HG03280 (cell line): ENCODE measurements around the gene PPP4C.
"Not testable (repeated sequence)": the region's sequence is repeated elsewhere in the genome, so short reads cannot be mapped to it uniquely, and the experiment has no call there.

ENCODE experiments used
- ATAC-seq: cut with Tn5 transposase; IDR thresholded peaks from one replicate; pipeline ENCODE4 v1.9.1; 2021; ENCODE audit warnings: mild to moderate bottlenecking, moderate library complexity; ENCODE audit not compliant: unreplicated experiment

Gene PPP4C

DNA sequence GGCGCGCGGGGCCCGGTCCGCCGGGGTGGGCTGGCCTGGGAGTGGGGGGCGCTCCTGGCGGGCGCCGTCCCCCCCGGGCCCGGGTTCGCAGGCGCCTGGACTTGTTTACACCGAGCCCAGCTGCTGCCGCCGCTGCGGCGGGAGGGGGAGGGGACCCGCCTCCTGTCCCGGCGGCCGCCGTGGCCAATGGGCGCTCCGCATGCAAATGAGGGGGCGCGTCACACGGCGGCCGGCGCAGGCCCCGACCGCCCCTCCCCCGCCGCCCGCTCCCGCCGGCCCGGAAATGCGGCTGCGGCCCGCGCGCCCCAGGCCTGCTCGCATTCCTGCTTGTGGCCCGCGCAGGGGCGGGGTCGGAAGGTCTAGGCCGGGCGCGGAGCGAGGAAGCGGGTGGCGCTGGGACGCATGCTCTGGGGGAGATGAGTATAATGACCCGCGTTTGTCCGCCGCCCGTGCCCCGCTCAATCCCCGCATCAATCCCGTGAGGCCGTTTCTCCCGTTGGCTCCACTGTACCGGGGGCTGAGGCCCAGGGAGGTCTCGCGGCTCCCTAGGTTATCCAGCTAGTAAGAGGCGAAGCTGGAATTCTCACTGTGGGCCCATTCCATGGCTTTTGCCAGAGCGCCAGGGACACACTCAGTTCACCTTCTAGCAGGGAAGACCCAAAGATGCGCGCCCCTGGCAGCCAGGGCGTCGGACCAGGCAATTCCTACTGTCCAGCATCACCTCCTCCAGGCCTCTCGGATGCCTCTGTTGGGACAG is 20.5 kb downstream of the PPP4C start, which contains the start of gene YPEL3:
Gene YPEL3, minus strand, starts transcription at position 109 of the 757 bp plus-strand sequence. CDS start 731 bp downstream, outside the sequence.
- peak; percentile 50 for ATAC-seq

DNA sequence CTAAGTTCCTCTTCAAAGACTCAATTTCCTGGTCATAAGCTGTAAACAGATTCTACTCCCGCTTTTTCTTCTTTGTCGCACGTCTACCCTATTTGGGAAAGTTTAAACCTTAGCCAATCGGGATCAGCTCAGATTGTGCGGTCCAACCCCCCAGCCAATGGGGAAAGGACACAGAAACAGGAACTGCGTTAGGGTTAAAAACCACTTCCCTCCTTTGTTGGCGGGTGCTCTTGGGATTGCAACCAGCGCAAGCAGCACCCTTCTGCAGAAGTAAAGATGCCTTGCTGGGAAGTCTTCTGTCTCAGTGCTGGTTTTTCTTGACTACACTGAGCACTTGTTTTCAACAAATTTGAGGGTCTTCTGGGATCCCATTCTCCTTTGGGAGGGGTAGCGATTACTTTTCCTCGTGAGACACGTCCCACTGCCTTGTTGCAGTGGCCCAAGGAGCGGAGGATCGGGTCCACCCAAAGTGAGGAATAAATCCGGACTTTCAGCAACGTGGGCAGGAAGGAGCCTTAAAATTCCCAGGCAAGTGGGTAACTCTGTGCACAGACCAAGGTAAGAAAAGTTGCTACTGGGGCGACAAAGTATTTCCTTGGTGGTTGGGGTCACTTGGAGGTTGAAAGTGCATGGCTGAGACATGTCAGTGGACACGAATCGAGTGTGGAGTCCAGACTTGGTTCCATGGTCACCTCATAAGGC is 21.2 kb downstream of the PPP4C start:
- ATAC-seq = no peak

DNA sequence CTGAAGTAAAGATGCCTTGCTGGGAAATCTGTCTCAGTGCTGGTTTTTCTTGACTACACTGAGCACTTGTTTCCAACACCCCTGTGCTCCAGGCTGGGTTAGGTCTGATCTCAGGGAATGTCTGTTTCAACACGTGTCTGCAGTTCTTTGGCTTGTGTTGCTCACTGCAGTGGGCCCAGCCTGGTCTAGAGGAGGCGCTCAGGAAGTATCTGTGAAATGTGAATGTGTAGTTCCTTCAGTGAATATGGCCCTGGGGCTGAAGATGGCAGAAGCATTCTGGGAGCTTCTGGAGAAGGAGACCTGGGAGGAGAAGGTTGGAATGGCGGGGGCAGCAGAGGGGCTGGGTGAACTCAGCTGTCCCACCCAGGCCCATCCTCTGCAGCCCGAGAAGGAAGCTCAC is 28.3 kb downstream of the PPP4C start:
- no peak for ATAC-seq

DNA sequence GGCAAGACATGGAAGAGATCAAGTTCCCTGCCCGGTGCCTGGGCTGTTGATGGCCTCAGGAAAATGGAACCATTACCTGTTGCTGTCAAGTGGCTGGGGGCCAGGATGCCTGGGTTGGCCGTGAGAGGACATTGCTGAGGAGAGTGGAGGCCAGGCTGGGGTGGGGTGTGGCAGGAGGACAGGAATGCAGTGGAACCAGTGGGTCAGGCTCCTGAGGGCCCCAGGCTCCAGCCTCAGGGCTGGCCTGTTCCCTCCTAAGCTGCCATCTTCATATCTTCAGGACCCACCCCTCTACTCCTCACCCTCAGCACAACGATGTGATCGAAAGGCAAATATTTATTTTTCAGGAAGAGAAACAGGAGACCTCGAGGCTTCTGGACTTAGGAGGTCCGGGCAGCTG is 28.7 kb downstream of the PPP4C start:
- no peak for ATAC-seq

DNA sequence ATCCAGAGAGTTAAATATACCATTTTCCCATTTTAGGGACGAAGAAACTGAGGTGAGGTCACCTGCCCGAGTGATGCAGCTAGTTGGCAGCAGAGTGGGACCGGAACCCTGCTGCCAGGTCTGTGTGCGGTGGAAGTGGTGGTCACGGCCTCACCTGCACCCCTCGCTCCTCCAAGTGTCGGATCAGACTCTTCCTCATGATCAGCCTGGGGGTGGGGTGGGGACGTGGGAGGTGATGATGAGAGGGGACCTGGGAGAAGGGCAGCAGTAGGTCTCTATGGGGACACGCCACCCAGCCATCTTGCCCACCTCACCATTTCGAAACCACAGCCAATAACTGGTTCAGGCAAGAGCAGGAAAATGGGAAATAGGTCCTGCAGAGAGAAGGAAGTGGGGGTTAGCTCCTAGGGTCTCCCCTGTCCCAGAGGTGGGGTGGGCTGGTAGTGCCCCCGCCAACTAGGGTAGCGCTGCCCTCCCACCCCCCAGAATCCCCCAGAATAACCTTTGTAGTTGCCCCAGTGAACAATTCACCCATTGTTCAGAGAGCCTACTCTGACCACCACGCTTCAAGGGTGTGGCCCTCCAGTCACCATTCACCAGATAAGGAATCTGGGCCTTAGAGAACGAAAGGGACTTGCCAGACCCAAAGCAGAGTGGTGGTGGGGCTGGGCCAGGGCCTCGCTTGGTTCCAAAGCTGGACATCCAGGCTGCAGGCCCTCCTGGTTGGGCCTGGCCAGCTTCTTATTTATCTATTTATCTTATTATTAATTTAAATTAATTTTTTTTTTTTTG is 32.5 kb downstream of the PPP4C start:
- no peak for ATAC-seq

DNA sequence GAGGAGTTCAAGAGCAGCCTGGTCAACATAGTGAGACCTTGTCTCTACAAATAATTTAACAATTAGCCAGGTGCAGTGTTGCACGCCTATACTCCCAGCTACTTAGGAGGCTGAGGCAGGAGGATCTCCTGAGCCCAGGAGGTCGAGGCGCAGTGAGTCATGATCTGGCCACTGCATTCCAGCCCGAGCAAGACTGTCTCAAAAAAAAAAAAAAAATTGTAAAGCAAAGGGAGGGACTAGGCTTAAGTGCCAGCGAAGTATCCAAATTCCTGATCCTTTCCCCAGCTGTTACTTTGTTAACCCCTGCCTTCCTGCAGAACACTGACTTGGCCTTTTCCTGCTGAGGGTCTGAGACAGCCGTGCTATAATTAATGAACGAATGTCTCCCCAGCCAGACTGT is 34.9 kb downstream of the PPP4C start:
- no peak for ATAC-seq

DNA sequence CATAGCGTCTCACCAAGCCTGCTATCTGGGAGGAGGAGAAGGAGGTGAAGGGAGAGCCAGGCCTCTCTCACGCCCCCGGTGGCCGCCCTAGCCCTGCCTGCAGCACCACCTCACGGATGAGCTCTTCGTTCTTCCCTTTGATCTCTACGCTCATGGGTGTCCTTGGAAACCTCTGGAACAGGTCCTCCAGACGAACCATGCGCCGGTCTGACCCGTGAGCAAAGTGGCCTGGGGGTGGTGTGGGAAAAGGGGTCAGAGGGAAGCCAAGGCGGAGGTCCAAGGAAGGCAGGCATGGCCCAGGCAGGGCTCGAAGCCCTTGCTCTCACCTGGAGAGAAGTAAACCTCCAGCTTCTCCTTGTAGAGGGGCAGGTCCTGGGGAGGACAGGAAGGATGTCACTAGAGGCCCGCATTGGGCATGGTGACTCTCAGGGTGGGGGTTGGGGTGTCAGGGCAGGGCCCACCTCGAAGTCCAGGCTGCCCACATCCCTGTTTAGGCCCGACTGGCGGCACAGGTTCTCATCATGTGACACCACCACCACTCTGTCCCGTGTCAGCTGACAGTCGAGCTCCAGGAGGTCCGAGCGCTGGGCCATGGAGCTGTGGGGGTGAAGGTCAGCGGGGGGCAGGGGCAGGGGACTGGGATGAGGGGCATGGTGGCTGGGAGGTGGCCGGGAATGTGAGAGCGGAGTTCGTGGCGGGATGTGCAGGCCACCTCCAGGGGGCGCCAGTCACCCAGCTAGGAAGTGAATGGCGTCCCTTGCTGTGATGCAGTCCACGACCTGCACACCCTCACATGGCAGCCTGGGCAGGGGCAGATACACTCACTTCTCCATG is 36.6 kb downstream of the PPP4C start:
- ATAC-seq = no peak

DNA sequence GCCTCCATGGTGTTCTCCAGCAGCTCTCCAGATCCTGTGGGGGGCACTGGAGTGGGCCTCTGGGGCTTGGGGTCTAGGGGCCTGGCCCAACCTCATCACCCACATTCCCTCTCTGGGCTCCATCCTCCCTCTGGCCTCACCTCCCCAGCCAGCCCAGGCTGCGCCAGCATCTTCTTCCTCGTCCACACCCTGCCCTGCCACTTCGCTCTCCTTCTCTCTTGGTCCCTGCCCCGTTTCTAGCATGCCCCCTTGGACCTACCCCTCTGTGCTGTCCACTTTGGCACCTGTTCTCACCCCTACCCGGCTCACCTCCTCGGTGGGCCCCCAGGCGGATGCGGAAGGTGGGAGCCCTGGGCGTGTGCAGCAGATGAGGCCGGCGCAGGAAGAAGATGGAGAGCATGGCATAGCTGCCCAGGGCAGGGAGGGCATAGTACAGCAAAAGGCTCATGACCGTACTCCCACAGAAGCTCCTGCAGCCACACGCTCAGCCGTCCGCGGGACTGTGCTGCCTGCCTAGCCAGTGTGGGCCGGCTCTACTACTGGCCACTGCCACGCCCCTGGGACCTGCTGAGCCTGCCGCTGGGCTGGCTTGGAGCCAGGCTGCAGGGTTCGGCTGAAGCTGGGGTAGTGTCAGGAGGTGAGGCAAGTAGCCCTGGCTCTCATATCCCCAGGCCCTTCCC is 37.4 kb downstream of the PPP4C start, which contains the start of gene GDPD3:
Gene GDPD3, minus strand, starts transcription at position 507 of the 680 bp plus-strand sequence. Its CDS starts 59 bp downstream, at position 448.
- no peak for ATAC-seq

DNA sequence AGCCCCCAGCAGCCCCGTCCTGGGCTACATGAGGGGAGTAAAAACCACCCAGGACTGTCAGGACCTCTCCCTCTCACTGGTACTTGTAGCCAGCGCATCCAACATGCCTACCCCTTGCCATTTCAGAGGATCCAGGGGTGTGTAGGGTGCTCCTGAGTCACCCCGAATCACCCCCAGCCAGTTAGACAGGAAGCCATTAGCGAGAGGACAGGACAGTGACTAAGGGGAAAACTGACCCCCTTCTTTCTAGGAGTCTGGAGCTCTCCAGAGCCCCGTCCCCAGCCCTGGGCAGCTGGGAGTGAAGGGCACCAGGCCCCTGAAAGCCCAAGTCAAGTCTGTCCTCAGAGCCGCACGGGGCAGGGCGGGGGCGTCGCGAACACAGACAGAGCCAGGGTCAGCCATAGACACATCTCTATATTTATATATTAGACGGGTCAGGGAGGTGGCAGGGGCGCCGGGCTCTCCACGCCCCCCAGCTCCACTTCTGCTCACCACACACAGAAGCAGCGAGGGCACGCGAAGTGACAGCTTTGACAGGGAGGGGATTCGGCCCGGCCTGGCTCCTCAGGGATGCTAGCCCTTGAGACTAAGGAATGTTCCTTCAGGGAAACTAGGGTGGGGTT is 38.0 kb downstream of the PPP4C start:
- no peak for ATAC-seq

DNA sequence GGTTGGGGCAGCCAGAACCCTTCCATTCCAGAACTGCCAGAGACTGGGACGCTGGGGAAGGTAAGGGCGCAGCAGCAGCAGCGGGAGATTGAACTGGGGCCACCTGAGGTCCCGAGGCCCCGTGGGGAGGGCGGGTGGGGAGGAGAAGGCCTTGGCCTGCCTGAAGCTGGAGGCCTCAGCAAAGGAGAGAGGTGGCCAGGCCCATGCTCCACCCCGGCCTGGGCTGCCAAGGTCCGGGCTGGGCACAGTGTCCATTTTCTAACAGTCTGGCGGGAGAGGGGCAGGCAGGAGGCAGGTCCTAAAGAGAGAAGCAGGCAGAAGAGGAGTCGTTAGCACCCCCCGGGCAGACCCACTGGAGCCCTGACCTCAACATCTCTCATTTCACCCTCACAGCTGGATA is 38.6 kb downstream of the PPP4C start:
- no peak for ATAC-seq

DNA sequence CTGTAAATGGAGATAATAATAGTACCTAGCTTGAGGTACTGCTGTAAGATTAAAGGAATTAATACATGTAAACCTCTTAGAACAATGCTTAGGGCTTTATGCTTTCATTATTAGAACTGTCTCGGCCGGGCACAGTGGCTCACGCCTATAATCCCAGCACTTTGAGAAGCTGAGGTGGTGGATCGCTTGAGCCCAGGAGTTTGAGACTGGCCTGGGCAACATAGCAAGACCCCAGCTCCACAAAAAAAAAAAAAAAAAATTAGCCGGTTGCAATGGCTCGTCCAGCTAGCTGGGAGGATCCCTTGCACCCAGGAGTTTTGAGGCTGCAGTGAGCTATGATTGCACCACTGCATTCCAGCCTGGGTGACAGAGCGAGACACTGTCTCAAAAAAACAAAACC is 39.0 kb downstream of the PPP4C start:
- ATAC-seq = not testable (repeated sequence)

DNA sequence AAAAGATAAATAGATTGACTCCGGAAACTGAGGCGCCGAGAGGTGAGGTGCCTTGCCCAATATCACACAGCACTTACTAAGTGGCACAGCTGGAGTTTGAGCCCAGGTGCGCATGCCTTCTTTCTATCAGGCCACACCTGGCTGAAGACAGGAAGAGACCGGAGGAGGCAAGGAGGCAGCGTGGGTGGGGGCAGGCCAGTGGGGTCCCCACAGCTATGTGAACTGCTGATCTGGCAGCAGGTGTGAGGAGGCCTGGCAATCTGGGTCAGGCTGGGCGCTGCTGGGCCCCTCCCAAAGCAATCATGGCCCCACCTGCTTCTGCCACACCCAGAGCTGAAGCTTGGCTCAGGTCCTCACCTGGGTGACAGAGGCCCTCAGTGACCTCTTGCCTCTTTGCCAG is 39.4 kb downstream of the PPP4C start:
- no peak for ATAC-seq

DNA sequence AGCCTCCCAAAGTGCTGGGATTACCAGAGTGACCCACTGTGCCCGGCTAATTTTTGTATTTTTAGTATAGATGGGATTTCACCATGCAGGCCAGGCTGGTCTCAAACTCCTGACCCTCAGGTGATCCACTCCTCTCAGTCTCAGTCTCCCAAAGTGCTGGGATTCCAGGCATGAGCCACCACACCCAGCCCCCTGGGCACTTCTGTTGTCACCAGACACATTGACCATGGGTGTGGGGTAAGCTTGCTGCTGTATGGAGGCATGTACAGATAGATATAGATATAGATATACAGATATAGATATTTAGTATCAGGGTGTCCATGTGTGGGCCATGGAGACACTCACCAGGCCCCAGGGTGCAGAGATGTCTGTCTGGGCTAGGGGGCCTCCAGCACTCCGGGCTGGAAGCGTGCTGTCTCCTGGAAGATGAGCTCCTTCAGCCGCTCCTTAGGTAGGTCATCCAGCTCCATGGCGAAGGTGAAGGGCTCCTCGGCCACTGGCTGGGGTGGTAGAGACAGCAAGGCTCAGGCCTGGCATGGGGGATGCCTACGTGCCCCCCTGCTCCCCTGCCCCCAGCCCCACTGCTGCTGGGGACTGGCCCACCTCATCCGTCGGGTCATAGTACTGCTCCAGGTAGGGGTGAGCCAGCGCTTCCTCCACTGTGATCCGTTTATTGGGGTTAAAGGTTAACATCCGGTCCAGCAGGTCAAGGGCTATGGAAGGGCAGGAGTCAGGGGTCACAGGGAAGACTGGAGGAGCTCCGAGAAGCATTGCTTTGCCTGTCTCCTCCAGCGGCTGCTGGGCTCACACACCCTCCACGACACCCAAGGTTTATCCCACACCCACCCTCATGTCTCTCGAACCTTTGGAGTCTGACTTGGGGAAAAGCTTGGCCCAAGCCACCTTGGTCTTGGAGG is 40.8 kb downstream of the PPP4C start:
- ATAC-seq = no peak

DNA sequence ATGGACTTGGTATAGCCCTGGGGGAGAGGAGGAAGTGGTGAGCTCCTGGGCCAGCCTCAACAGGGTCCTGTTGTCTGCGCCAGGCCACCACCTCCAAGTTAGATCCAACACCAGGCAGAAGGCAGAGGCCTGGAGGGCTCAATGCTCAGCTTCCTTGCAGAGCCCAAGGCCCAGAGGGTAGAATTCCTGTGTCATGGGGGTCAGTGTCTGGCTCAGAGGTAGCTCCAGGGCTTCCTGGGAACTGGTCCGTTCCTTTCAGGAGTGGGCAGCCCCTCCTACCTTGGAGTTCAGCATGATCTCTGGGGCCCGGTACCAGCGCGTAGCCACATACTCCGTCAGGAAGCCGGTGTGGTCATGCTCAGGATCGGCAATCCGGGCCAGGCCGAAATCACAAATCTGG is 42.0 kb downstream of the PPP4C start:
- ATAC-seq = no peak

DNA sequence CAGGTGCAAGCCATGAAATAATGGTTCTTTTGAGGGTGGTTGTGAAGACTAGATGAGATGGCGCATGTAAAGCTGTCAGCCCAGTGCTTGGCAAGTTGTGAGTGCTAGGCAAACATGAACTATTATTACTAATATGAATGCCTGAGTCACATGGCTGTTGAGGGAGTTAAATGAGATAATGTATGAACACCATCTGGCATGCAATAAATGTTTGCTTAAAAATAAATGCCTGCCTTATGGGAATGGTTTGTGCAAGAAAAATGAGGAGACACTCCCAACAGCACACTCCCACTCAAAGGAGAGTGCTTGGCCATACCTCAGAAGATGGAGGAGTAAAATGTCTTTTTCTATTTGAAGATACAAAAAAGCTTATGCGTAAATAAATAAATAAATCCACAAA is 43.6 kb downstream of the PPP4C start:
- ATAC-seq = no peak

DNA sequence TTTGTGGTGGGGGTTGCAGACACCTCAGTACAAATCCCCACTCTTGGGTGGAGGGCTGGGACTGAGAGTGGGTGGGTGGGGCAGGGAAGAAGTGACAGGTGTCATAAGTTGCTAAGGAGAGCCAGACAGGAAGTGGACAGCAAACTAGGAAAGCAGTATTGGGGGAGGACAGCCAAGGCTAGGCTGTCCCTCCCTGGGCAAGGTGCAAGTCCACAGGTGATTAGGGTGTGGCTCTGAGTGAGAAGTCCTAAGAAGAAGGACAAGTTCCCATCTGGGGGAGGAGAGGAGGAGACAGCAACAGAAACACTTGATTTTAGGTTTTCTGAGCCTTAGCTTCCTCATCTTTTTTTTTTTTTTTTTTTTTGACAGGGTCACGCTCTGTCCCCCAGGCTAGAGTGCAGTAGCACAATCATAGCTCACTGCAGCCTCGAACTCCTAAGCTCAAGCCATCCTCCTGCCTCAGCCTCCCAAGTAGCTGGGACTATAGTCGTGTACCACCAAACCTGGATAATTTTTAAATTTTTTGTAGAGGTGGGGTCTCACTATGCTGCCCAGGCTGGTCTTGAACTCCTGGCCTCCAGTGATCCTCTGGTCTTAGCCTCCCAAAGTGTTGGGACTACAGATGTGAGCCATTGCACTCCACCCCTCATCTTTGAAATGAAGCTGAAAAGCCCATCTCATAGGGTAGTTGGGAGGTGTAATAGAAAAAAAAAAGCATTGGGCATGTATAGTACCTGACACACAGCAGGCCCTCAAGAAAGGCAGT is 44.7 kb downstream of the PPP4C start:
- no peak for ATAC-seq

DNA sequence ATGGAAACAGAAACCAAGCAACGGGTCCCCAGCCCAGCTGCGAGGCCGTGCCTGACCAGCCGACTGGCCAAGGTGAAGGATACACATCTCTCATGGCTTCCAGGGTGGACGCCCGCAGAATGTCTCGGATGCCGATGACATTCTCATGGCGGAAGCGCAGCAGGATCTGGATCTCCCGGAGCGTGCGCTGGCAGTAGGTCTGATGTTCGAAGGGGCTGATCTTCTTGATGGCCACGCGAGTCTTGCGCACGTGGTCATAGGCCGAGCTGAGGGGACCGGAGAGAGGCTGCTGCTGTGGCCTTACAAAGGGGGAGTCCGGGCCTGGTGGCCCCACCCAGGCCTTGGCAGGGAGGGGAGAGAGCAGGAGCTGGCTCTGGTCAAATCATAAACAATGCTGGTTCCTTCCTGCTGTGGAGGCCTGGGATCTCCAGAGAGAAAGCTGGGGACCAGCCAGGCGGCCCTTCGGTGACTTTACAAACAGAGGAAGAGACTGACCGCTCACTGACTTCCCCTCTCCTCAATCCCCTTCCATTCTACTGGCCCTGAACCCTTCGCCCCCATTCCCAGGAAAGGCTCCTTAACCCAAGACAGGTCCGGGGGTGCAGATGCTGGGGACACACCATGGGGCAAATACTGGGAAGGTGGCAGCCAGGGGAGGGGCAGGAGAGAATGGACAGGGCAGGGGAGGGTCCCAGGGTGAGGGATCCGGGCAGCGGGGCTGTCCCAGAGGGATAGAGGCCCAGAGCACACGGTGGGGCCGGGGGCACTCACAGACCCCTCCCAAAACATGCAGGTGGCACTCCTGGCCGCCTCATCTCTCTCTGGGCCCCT is 46.2 kb downstream of the PPP4C start:
- ATAC-seq = no peak
